Upper lobe of right lung (tissue), 1 donor: ENCODE data around the gene STRBP. TPM values are rescaled to one million over a fixed set of nuclear protein-coding genes. Genes with fewer than 3 reads are reported as not detected.

Experiments
- ATAC-seq: fragments of 200-7000 bp; cut with Tn5 transposase; one replicate; pipeline ENCODE4 v1.9.1; 2020; ENCODE audit warnings: mild to moderate bottlenecking, moderate library complexity
- DNase-seq: peaks from one replicate; pipeline ENCODE4 v3.0.0-alpha.2; 2020
- H3K27ac ChIP-seq: fragments of 200-600 bp; one replicate; pipeline ENCODE4 v1.8.0; 2022
- H3K27me3 ChIP-seq: fragments of 200-600 bp; one replicate; pipeline ENCODE4 v1.8.0; 2022; ENCODE audit warnings: mild to moderate bottlenecking
- H3K36me3 ChIP-seq: fragments of 200-600 bp; one replicate; pipeline ENCODE4 v1.8.0; 2022
- H3K4me1 ChIP-seq: fragments of 200-600 bp; one replicate; pipeline ENCODE4 v1.8.0; 2022
- H3K4me3 ChIP-seq: fragments of 200-600 bp; one replicate; pipeline ENCODE4 v1.8.0; 2022; ENCODE audit warnings: mild to moderate bottlenecking
- H3K9me3 ChIP-seq: fragments of 200-600 bp; one replicate; pipeline ENCODE4 v1.8.0; 2022
- intact Hi-C: fragments of 100-400 bp; cut with DNase I; formaldehyde crosslinking; loops from one replicate; pipeline ENCODE4 v1.11.0; 2022
- total RNA-seq: library from RNA; stranded (reverse); fragmentation: NEBNext Ultra II Directional; extraction: Animal tissue kit (Norgen Biotek cat#: 25700); gene quantifications from one replicate; pipeline ENCODE4 v1.2.1, GENCODE V29; 2021
- TF ChIP-seq, protein P1 (sequence below): fragments of 200-600 bp; IDR thresholded peaks from one replicate; pipeline ENCODE4 v1.8.0; 2022; ENCODE audit warnings: antibody characterized with exemption
- donor health status: DM: no; HTN: yes; CAD: no; lungs with severe emphysema.

The STRBP gene
- total RNA-seq, 1 donor from 2014 or later, result 24.7 TPM

GRCh38 chr9:123246534-123246933 lies 21.9 kb downstream of the STRBP start:
- H3K36me3 ChIP-seq, result no peaks in the 10 kb centered on the region
- ATAC-seq (no peak), DNase-seq (no peak)
- TF ChIP-seq, protein P1, sequence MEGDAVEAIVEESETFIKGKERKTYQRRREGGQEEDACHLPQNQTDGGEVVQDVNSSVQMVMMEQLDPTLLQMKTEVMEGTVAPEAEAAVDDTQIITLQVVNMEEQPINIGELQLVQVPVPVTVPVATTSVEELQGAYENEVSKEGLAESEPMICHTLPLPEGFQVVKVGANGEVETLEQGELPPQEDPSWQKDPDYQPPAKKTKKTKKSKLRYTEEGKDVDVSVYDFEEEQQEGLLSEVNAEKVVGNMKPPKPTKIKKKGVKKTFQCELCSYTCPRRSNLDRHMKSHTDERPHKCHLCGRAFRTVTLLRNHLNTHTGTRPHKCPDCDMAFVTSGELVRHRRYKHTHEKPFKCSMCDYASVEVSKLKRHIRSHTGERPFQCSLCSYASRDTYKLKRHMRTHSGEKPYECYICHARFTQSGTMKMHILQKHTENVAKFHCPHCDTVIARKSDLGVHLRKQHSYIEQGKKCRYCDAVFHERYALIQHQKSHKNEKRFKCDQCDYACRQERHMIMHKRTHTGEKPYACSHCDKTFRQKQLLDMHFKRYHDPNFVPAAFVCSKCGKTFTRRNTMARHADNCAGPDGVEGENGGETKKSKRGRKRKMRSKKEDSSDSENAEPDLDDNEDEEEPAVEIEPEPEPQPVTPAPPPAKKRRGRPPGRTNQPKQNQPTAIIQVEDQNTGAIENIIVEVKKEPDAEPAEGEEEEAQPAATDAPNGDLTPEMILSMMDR, result no peak
- H3K9me3 ChIP-seq, result no peaks in the 10 kb centered on the region
- H3K27me3 ChIP-seq, result no peaks in the 10 kb centered on the region
- intact Hi-C loops, result no loop called here
- H3K27ac ChIP-seq, result no peak overlapping the region
- H3K4me1 ChIP-seq, result peaks cover 5% of the 10 kb centered on the region
- H3K4me3 ChIP-seq, result no peak overlapping the region

- no peaks in the 10 kb centered on the region for H3K36me3 ChIP-seq
- no peak overlapping the region for H3K27ac ChIP-seq
- intact Hi-C loops, result no loop called here
- no peak for ATAC-seq
- no peaks in the 10 kb centered on the region for H3K9me3 ChIP-seq
- no peaks in the 10 kb centered on the region for H3K27me3 ChIP-seq
- no peaks in the 10 kb centered on the region for H3K4me1 ChIP-seq
- DNase-seq, result no peak
- TF ChIP-seq, protein P1, result no peak
- H3K4me3 ChIP-seq, result no peak overlapping the region
These were observed 28.7 kb downstream of the STRBP start for GRCh38 chr9:123239726-123240125.

DNA sequence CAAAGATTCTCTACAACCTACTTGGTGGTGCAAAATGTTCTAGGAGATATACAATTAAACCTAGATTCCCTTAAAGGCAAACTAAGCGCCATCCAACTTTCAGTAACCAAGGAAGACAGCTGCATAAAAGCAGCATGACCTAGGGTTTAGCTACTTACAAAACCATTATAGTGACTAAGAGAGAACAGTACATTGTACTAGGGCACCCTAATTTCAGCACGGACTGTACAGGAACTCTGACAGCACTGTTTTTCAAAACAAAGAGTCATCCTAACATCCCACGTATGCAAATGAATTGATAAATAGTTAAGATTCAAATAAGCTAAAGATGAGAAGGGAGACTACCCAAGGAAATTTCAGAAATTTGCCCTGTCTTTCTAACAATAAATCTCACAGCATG lies 30.0 kb downstream of the STRBP start:
- Histone ChIP-seq H3K27me3 (no peaks in the 10 kb centered on the region), H3K4me3 (no peak overlapping the region), H3K4me1 (no peaks in the 10 kb centered on the region), H3K9me3 (no peaks in the 10 kb centered on the region), H3K27ac (no peak overlapping the region), H3K36me3 (no peaks in the 10 kb centered on the region)
- no peak for DNase-seq
- TF ChIP-seq, protein P1, result no peak
- ATAC-seq, result no peak
- intact Hi-C loops, result no loop called here

- H3K4me3 ChIP-seq, result no peak overlapping the region
- DNase-seq (no peak), ATAC-seq (no peak)
- no peaks in the 10 kb centered on the region for H3K9me3 ChIP-seq
- no peaks in the 10 kb centered on the region for H3K36me3 ChIP-seq
- no peaks in the 10 kb centered on the region for H3K27me3 ChIP-seq
- H3K27ac ChIP-seq, result no peak overlapping the region
- TF ChIP-seq, protein P1, result no peak
- intact Hi-C loops, result no loop called here
- H3K4me1 ChIP-seq, result no peaks in the 10 kb centered on the region
These were observed 31.2 kb downstream of the STRBP start for GRCh38 chr9:123237220-123237619.

GRCh38 chr9:123235448-123235847 lies 32.9 kb downstream of the STRBP start:
- Histone ChIP-seq H3K4me3 (no peak overlapping the region), H3K4me1 (no peaks in the 10 kb centered on the region), H3K27me3 (no peaks in the 10 kb centered on the region), H3K36me3 (no peaks in the 10 kb centered on the region), H3K9me3 (no peaks in the 10 kb centered on the region), H3K27ac (no peak overlapping the region)
- TF ChIP-seq, protein P1, result no peak
- DNase-seq (no peak), ATAC-seq (no peak)
- intact Hi-C loops, result no loop called here

DNA sequence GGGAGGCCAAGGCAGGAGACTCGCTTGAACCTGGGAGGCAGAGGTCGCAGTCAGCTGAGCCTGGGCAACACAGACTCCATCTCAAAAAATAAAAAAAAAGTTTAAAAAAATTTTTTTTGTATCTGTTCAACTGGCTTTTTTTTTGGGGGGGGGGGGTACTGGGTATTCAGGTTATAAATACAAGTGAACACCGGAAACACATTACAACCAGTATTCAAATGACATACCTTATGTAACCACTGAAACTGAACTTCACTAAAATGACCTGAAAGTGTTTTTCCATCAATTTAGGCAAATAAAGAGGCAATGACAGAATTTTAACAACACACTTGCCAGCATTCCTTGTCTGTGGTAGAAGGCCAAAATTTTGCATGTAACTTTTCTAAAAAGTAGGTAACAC lies 33.5 kb downstream of the STRBP start:
- no peaks in the 10 kb centered on the region for H3K9me3 ChIP-seq
- H3K4me3 ChIP-seq, result no peak overlapping the region
- ATAC-seq (no peak), DNase-seq (no peak)
- H3K36me3 ChIP-seq, result no peaks in the 10 kb centered on the region
- intact Hi-C loops, result no loop called here
- TF ChIP-seq, protein P1, result no peak
- no peaks in the 10 kb centered on the region for H3K4me1 ChIP-seq
- no peak overlapping the region for H3K27ac ChIP-seq
- no peaks in the 10 kb centered on the region for H3K27me3 ChIP-seq
